Uterus (tissue), 2 donors: ENCODE data around the gene PTPRJ.

Experiments used
- CTCF ChIP-seq, 4 experiments: fragments of 200-600 bp in 2 of 4; fragments of 450-650 bp in 2 of 4; sonication (generic) in 2 of 4; IDR thresholded peaks; one replicate each; pipeline ENCODE4 v1.5.1; 2016 to 2019; ENCODE audit warnings: antibody characterized with exemption in 4 of 4, mild to moderate bottlenecking in 2 of 4, moderate library complexity in 1 of 4
- POLR2A ChIP-seq, 2 donors: fragments of 450-650 bp; IDR thresholded peaks; one replicate each; pipeline ENCODE4 v1.6.1; 2016; ENCODE audit warnings: antibody characterized with exemption in 2 of 2, mild to moderate bottlenecking in 1 of 2, moderate library complexity in 1 of 2

- TF ChIP-seq CTCF (IDR thresholded peaks at IDR 0.05) (no peak), POLR2A (IDR thresholded peaks at IDR 0.05) (no peak)
These were observed 20.1 kb downstream of the PTPRJ start for GRCh38 chr11:48000432-48000831.
